Measurements from ENCODE around the gene SRSF4.

GRCh38 chr1:29181413-29182225 is at the start of gene SRSF4:
- TF ChIP-seq POLR2A (IDR thresholded peaks at IDR 0.05; ENCODE audit: low read depth, low read length) (peak; percentile 85), POLR2AphosphoS5 (IDR thresholded peaks at IDR 0.05; ENCODE audit: low read depth, low read length) (peak; percentile 72)

All from GM12892 (cell line).